ENCODE results near the gene SRSF5.

SRSF5 gene

GRCh38 chr14:69771136-69771535 lies 4.2 kb downstream of the SRSF5 start:
- no peak for DNase-seq

DNA sequence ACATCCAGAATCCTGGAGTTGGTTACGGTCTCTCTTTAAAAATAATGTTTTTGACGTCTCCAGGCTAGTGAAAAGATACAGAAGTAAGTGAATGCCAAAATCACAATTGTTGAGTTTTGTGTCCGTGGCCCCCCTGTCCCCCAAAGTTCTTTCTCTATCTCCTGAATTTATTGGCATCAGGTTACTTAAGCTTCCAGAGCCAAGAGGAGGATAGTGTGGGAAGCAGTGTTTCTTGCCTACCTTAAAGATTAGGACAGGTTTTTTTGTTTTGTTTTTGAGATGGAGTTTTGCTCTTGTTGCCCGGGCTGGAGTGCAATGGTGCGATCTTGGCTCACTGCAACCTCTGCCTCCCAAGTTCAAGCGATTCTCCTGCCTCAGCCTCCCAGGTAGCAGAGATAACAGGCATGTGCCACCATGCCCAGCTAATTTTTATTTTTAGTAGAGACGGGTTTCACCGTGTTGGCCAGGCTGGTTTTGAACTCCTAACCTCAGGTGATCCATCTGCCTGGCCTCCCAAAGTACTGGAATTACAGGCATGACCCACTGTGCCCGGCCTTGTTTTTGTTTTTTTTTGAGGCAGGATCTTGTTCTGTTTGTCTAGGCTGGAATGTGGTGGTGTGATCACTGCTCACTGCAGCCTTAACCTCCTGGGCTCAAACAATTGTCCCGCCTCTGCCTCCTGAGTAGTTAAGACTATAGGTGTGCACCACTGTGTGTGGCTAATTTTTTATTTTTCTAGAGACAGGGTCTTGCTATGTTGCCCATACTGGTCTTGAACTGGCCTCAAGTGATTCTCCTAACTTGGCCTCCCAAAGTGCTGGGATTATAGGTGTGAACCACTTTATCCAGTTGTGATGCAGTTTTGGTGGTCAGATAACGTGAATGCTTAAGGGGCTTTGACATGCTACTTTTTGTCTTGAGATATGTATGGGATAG lies 5.4 kb downstream of the SRSF5 start:
- no peak for DNase-seq

- DNase-seq, result no peak
Measured at GRCh38 chr14:69773571-69774276, 6.8 kb downstream of the SRSF5 start.

- DNase-seq, result no peak
Measured at GRCh38 chr14:69775012-69775411, 8.1 kb downstream of the SRSF5 start.

GRCh38 chr14:69776875-69777453 lies 10.0 kb downstream of the SRSF5 start:
- no peak for DNase-seq

- DNase-seq, result no peak
Measured at GRCh38 chr14:69779088-69779487, 12.1 kb downstream of the SRSF5 start.

DNA sequence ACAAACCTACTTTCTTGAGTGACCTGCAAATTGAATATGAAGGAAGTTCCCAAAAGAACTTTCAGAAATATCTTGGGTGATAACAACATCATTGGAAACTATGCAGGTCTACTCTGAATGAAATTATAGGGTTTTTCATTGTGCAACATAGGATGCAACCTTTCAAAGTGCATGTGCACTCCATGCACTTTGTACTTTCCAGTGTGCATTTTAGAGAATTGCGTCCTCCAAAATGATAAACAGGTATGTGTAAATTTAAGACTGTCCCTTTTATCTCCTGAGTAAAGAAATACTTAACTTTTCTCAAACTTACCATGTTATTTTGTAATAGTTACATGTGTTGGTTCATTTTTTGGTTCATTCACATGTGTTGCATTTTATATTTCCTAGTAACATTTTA lies 13.2 kb downstream of the SRSF5 start:
- no peak for DNase-seq

- no peak for DNase-seq
Measured at GRCh38 chr14:69780952-69781351, 14.0 kb downstream of the SRSF5 start.

DNA sequence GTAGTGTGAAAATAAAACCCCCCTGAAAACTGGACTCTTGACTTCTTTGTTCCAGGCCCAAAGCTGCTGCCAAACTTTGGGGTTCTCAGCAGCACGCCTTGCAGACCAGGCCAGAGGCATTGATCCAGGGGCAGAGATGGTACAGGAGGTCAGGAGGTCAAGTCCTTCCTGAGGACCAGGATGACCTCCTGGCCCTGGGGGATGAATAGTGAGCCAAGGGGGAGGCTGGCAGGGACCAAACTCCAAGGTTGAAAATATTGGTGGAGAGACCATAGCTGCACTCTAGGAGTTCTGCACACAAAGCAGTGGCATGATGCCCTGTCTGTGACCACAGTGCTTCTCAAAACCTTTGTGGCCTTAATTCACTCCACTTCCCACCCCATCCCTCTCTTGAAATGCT lies 18.0 kb downstream of the SRSF5 start:
- DNase-seq, result no peak

GRCh38 chr14:69786603-69787002 lies 19.7 kb downstream of the SRSF5 start:
- no peak for DNase-seq

DNA sequence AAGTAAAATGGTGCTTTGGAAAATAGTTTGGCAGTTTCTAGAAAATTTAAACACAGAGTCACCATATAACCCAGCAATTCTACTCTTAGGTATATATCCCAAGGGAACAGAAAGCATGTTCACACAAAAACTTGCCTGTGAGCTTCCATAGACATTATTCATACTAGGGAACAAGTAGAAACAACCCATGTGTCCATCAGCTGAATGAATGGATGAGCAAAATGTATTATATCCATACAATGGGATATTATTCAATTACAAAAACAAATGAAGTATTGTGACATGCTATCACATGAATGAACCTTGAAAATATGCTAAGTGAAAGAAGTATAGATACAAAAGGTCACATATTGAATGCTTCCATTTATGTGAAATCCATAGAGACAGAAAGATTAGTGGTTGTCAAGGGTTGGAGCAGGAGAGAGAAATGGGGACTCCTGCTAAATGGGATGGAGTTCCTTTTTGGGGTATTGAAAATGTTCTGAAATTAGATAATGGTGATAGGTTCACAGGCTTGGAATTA lies 22.2 kb downstream of the SRSF5 start:
- no peak for DNase-seq

DNA sequence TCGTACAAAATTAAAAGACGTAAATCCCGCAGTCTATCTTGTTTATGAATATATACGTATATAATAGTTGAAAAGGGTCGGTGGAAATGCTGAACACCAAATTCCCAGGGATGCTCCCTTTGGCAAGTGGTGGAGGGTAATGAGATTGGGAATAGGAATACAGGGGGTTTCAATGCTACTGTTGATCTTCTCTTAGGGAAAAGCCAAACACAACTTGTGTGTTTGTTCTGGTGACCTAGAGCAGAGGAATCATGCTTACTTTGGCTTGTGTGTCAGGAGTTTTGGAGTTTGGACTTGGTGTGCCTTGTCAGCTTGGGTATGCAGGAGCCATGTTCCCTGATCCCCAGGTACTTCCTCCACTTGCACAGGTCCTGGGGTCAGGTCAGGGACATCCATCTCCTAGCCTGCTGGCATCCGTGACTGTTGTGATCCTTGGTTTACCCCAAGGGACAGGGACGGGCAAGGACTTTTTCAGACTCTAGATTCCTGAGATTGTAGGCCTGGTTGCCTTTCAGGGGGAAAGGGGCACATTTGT lies 26.0 kb downstream of the SRSF5 start:
- no peak for DNase-seq

- DNase-seq, result no peak
Measured at GRCh38 chr14:69794791-69795190, 27.8 kb downstream of the SRSF5 start.

- no peak for DNase-seq
Measured at GRCh38 chr14:69795691-69796090, 28.7 kb downstream of the SRSF5 start.

GRCh38 chr14:69796797-69797500 lies 30.0 kb downstream of the SRSF5 start, which contains the start of gene SLC10A1:
TSS of gene SLC10A1 (minus strand) at chr14:69797241. CDS start at chr14:69797155, 86 bp downstream.
- DNase-seq, result peak in 1 of 2 experiments; percentile 1

DNA sequence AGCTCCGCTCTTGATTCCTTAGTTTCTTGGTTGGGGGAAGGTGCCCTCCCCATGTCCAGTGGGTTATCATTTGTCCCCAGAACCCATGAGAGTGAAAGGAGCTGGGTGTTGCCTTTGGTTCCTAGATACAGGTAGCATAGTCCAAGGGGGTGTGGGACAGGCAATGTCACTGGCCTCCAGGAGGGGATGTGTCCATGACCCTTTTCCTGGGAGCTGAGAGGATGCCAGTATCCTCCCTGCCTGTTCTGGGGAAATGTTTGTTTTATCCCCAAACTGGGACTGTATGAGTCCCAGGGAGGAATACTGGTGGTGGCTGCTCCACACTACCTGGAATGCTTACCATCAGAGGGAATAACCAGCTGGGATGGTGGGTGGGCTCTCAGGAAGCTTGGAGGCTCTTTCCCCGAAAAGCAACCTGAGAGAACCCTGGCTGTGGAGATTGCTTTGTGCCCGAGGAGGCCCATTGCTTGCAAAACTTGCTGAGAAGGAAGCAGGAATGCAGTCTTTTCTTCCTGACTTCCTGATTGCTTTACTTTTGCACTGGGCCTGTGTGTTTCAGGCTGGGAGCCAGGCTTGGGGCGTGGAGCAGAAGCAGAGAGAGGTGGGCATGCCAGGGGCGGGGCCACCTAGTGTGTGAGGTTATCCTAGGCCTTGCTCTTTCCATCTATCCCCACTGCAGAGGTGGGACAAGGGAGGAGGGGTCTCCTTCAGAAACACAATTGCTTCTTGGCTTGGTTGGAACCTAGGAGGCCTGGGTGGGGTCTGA lies 30.8 kb downstream of the SRSF5 start:
- no peak for DNase-seq

- no peak for DNase-seq
Measured at GRCh38 chr14:69798339-69798735, 31.4 kb downstream of the SRSF5 start.

DNA sequence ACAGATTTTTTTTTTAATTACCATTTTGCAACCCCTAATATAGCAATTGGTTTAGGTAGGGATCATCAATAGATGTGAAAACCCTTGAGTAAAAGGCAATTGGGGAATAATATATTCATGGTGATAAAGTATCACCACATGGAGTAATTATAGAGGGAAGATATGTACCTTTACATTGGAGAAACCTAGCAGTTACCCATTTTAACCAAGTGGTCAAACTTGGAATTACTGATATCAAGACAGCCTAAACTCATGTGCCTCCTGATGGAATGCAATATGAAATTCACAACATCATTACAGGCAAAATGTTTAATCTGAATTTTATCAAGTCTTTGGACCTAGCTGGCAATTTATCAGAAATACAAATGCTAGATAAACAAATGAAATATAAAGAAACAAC lies 36.8 kb downstream of the SRSF5 start:
- DNase-seq, result no peak

DNA sequence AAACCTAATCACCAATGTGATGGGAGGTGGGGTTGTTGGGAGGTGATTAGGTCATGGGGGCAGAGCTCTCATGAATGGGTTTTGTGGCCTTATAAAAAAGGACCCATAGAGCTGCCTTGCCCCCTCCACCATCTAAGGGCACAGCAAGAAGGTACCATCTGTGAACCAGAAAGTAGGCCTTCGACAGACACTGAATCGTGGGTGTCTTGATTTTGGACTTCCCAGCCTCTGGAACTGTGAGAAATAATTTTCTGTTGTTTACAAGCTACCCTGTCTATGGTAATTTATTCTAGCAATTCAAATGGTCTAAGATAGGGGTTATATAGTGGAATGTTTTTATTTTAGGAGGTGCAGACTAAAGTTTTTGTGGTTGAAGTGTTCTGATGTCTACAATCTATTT lies 38.0 kb downstream of the SRSF5 start:
- no peak for DNase-seq

- DNase-seq, result no peak
Measured at GRCh38 chr14:69807192-69807591, 40.2 kb downstream of the SRSF5 start.

DNA sequence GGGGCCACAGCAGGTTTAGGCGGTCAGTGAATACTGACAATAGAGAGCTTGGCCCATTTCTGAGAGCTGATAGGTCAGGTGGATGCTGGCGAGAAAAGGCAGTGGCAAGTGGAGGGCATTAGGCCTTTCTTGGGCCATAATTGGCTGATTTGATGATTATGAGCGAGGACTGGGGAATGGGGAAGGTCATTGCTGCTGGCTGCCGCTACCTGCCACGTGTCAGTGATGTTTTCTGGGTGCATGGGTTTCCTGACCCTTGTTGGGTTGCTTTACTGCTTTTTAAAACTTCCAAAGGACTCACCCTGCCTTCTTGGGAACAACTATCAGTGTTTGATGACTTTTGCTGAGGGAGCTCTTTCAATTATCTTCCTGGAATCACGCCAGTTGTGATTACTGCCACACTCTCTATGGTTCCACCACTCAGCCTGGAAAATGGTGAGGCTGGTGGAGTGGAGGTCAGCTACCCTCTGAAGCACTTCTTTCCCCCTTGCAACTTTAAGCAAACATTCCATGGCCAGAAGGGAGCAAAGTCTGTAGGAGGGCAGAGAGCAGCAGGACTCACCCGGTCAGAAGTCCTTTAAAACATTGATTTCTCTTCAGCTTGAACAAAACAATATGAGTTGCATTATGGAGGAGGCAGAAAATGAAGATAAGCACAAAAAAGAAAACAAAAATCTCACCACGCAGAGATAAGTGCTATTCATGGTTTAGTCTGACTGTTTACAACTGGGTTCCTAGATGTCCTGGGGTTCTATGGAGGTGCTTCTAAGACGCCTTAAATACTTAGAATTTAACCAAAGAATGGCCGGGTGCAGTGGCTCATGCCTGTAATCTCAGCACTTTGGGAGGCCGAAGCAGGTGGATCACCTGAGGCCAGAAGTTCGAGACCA lies 42.2 kb downstream of the SRSF5 start:
- DNase-seq, result no peak
